Esophagus muscularis mucosa (tissue), 3 donors: ENCODE measurements around the gene TDRD3.

Source experiments
- CTCF ChIP-seq, 3 experiments: fragments of 200-600 bp in 2 of 3; fragments of 450-650 bp in 1 of 3; sonication (generic) in 2 of 3; IDR thresholded peaks; one replicate each; pipeline ENCODE4 v1.5.1; 2017 to 2019; ENCODE audit warnings: antibody characterized with exemption in 3 of 3, mild to moderate bottlenecking in 2 of 3, moderate library complexity in 1 of 3
- POLR2AphosphoS5 ChIP-seq, 2 donors: sonication (generic); formaldehyde crosslinking; IDR thresholded peaks; one replicate each; pipeline ENCODE4 v1.6.1; 2017; ENCODE audit warnings: antibody characterized with exemption in 2 of 2

- TF ChIP-seq CTCF (IDR thresholded peaks at IDR 0.05), result no peak
- TF ChIP-seq POLR2AphosphoS5 (IDR thresholded peaks at IDR 0.05), result no peak
Observed at GRCh38 chr13:60352644-60353043, 44.4 kb upstream of the TDRD3 start.
